ENCODE measurements around the gene SELENOO.

The SELENOO gene

DNA sequence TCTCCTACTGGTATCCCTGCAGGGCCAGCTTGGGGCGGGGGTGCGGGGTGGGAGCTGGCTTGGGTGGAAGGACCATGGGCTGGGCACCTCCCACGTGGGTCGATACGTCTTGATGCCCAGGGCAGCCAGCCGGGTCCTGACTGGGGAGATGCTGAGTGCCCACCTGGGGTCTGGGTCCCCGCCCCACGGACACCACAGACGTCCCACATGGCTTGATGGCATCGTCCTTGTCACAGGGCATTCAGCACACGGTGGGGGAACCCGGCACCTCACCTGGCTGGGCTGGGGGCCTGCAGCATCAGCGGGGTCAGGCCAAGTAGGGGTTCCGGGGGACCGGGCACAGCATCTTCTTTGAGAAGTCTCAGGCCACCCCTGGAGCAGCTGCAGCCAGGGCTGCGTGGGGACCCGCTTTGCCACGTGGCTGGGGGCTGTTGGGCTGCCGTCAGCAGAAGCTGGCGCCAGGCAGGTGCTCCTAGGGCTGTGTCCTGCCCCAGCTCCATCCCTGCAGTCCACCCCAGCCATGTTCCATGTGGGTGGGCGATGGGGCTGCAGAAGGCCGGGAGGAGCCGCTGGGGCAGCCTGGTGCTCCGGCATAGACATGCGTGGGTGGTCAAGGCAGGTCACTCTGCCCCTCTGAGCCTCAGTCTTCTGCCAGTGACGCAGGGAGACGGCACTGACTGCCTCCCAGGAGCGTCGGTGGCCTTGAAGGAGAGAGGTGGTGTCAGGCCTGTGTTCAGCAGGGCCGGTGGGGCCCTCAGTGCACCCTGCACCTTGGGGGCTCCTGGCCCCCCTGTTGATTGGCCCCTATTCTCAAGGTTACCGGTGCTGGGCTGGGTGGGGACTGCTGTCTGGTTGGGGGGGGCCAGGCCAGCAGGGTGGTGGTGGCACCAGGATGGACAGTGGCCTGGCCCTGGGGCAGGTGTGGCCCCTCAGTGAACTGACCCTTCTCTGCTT, 8.4 kb downstream of the SELENOO start:
- H4K20me1 ChIP-seq (ENCODE audit: insufficient read depth, low read length): peaks cover 59% of the 10 kb centered on the region
- no peak for DNase-seq

GRCh38 chr22:50209893-50210292, 9.1 kb downstream of the SELENOO start:
- H3K9me3 ChIP-seq (ENCODE audit: insufficient read depth, low read length, severe bottlenecking): no peaks in the 10 kb centered on the region
- ATAC-seq (ENCODE audit: insufficient read depth, low read depth) (peak; percentile 75), DNase-seq (peak; percentile 71)
- no peak overlapping the region for H3K27ac ChIP-seq (ENCODE audit: low read length)
- H3K4me2 ChIP-seq (ENCODE audit: insufficient read depth, low read length): no peak overlapping the region
- H3K27me3 ChIP-seq (ENCODE audit: insufficient read depth, low read length, poor library complexity): no peaks in the 10 kb centered on the region
- no peak overlapping the region for H3K9ac ChIP-seq (ENCODE audit: low read depth, low read length)
- no peak overlapping the region for H3K4me3 ChIP-seq (ENCODE audit: low read depth in 1 of 2, low read length in 2 of 2)
- H3K36me3 ChIP-seq (ENCODE audit: insufficient read depth, low read length): peaks cover 83% of the 10 kb centered on the region
- H2AFZ ChIP-seq (ENCODE audit: low read depth, low read length): no peak overlapping the region
- peaks cover 29% of the 10 kb centered on the region for H3K79me2 ChIP-seq (ENCODE audit: insufficient read depth, low read length)
- TF ChIP-seq, protein P1, sequence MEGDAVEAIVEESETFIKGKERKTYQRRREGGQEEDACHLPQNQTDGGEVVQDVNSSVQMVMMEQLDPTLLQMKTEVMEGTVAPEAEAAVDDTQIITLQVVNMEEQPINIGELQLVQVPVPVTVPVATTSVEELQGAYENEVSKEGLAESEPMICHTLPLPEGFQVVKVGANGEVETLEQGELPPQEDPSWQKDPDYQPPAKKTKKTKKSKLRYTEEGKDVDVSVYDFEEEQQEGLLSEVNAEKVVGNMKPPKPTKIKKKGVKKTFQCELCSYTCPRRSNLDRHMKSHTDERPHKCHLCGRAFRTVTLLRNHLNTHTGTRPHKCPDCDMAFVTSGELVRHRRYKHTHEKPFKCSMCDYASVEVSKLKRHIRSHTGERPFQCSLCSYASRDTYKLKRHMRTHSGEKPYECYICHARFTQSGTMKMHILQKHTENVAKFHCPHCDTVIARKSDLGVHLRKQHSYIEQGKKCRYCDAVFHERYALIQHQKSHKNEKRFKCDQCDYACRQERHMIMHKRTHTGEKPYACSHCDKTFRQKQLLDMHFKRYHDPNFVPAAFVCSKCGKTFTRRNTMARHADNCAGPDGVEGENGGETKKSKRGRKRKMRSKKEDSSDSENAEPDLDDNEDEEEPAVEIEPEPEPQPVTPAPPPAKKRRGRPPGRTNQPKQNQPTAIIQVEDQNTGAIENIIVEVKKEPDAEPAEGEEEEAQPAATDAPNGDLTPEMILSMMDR (IDR thresholded peaks at IDR 0.05; ENCODE audit: borderline replicate concordance, extremely low read depth, low read length, poor library complexity, severe bottlenecking): peak; percentile 95
- TF ChIP-seq EZH2 (IDR thresholded peaks at IDR 0.05; ENCODE audit: borderline replicate concordance, low read depth, low read length, severe bottlenecking): no peak
- H4K20me1 ChIP-seq (ENCODE audit: insufficient read depth, low read length): peaks cover 60% of the 10 kb centered on the region
- H3K4me1 ChIP-seq (ENCODE audit: insufficient read depth, low read length): no peaks in the 10 kb centered on the region

More for the DNA sequence above, 8.4 kb downstream of the SELENOO start:
- H3K4me1 ChIP-seq (ENCODE audit: insufficient read depth, low read length): no peaks in the 10 kb centered on the region
- no peak overlapping the region for H3K4me3 ChIP-seq (ENCODE audit: low read depth in 1 of 2, low read length in 2 of 2)
- H3K36me3 ChIP-seq (ENCODE audit: insufficient read depth, low read length): peaks cover 82% of the 10 kb centered on the region
- no peak overlapping the region for H3K4me2 ChIP-seq (ENCODE audit: insufficient read depth, low read length)
- no peaks in the 10 kb centered on the region for H3K27me3 ChIP-seq (ENCODE audit: insufficient read depth, low read length, poor library complexity)
- no peak for TF ChIP-seq EZH2 (IDR thresholded peaks at IDR 0.05; ENCODE audit: borderline replicate concordance, low read depth, low read length, severe bottlenecking)
- TF ChIP-seq, protein P1 (IDR thresholded peaks at IDR 0.05; ENCODE audit: borderline replicate concordance, extremely low read depth, low read length, poor library complexity, severe bottlenecking): no peak
- no peak overlapping the region for H3K27ac ChIP-seq (ENCODE audit: low read length)
- peak; percentile 21; the same call in 2 of the 3 replicates for ATAC-seq (ENCODE audit: insufficient read depth, low read depth)
- peaks cover 29% of the 10 kb centered on the region for H3K79me2 ChIP-seq (ENCODE audit: insufficient read depth, low read length)
- no peak overlapping the region for H3K9ac ChIP-seq (ENCODE audit: low read depth, low read length)
- H3K9me3 ChIP-seq (ENCODE audit: insufficient read depth, low read length, severe bottlenecking): no peaks in the 10 kb centered on the region
- H2AFZ ChIP-seq (ENCODE audit: low read depth, low read length): no peak overlapping the region

- Histone ChIP-seq H3K27ac (ENCODE audit: low read length) (no peak overlapping the region), H4K20me1 (ENCODE audit: insufficient read depth, low read length) (peaks cover 66% of the 10 kb centered on the region), H3K4me2 (ENCODE audit: insufficient read depth, low read length) (no peak overlapping the region), H3K4me3 (ENCODE audit: low read depth in 1 of 2, low read length in 2 of 2) (no peak overlapping the region), H2AFZ (ENCODE audit: low read depth, low read length) (no peak overlapping the region), H3K4me1 (ENCODE audit: insufficient read depth, low read length) (no peaks in the 10 kb centered on the region), H3K36me3 (ENCODE audit: insufficient read depth, low read length) (peaks cover 86% of the 10 kb centered on the region), H3K27me3 (ENCODE audit: insufficient read depth, low read length, poor library complexity) (no peaks in the 10 kb centered on the region), H3K9me3 (ENCODE audit: insufficient read depth, low read length, severe bottlenecking) (no peaks in the 10 kb centered on the region), H3K79me2 (ENCODE audit: insufficient read depth, low read length) (peaks cover 33% of the 10 kb centered on the region), H3K9ac (ENCODE audit: low read depth, low read length) (no peak overlapping the region)
- TF ChIP-seq, protein P1 (IDR thresholded peaks at IDR 0.05; ENCODE audit: borderline replicate concordance, extremely low read depth, low read length, poor library complexity, severe bottlenecking): no peak
- no peak for TF ChIP-seq EZH2 (IDR thresholded peaks at IDR 0.05; ENCODE audit: borderline replicate concordance, low read depth, low read length, severe bottlenecking)
- no peak for DNase-seq
- ATAC-seq (ENCODE audit: insufficient read depth, low read depth): no peak
Measured at GRCh38 chr22:50210378-50211139, 9.7 kb downstream of the SELENOO start.

All from DND-41 (cell line).